GDM1 (cell line): Measurements from ENCODE around the gene CELF2.

ENCODE experiments used
- DNase-seq: peaks from one replicate; lab custom pipeline; 2025; lab: John Stamatoyannopoulos, UW

CELF2 gene

DNA sequence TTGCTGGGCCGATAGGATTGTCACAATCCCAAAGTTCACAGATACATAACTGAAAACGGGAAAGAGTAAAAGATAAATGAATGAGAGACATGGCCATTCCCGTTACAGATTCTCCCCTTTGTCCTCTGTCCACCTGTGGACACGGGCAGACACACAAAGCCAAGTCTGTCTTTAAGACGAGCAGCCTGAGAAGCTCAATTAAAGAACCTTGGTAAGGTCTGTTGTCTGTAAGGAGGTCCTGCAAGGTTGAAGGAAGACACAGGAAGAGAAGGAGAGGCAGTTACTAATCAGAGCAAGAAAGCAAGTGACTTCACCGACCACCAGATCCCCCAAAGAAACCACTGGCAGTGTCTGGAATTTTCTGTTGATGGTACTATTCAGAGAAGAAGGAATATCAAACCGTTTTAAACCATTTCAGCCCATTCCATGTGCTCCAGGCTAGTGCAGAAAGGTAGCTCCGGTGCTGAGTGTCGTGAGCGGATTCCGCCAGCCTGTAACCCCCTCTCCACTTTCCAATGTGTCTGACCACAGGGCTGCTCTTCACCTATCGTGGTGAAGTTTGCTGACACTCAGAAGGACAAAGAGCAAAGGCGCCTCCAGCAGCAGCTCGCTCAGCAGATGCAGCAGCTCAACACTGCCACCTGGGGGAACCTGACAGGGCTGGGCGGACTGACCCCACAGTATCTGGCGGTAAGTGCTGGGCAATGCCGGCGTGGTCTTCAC lies 252.6 kb downstream of the CELF2 start:
- DNase-seq = peak; percentile 4

- DNase-seq = no peak
Measured at GRCh38 chr10:11270858-11271179, 253.1 kb downstream of the CELF2 start.

DNA sequence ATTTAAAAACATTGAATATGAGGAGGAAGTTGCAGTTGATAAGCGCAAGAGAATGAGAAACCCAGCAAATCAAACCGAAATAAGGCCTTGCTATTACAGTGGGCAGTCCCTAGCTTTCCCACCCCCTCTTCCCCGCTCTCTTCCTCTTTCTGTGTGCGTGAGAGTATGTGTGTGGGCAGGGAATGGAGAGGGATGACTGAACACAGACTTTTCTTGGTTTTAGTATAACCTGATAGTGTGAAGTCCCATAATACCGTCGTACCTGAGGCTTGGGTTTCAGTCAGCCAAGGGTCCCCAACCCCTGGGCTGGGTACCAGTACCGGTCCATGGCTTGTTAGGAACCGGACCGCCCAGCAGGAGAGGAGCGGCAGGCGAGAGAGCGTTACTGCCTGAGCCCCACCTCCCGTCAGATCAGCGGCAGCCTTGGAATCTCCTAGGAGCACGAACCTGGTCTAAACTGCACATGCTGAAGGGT lies 255.3 kb downstream of the CELF2 start:
- DNase-seq = no peak

GRCh38 chr10:11274452-11274851 lies 256.8 kb downstream of the CELF2 start:
- DNase-seq = no peak

GRCh38 chr10:11275651-11276050 lies 258.0 kb downstream of the CELF2 start:
- no peak for DNase-seq

DNA sequence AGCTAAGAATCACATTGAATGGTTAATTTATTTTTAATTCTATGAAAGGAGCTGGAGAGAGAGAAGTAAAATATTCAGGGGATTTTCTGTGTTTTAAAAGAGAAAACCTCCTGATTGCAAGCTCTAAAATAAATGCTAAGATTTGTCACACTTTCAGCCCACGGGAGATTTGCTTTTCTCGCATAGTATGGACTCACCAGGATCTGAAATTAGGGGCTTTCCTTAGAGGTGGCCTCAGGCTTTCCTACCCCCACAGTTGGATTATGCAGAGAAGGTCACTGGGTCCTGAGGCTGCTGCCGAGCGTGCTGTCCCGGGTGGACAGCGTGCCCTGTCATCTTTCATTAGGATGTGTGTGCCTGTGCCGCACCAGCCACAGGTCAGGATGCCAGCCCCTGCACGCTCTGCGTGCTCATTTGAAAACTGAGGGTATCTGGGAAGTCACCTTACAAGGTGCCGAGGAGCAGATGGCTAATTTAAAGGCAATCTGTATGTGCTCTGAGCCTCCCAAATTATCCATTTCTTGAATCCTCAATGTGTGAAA lies 258.8 kb downstream of the CELF2 start:
- no peak for DNase-seq

DNA sequence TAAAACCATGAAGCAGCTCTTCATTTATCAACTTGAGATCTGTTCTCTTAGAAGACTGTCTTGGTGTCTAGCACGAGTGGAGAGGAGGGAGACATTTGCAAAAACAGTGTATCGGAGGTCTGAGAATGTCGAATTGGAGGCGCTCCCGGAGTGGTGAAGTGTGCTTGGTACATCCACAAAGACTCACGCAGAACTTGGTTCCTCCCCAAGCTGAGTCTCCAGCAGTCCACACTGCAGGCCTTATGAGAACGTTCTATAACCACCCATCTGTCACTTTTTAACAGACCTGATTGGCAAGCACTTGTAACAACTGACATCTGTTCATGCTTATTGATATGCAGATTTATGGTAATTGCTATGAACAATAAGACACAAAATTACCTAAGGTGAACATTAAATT lies 261.6 kb downstream of the CELF2 start:
- DNase-seq = no peak

DNA sequence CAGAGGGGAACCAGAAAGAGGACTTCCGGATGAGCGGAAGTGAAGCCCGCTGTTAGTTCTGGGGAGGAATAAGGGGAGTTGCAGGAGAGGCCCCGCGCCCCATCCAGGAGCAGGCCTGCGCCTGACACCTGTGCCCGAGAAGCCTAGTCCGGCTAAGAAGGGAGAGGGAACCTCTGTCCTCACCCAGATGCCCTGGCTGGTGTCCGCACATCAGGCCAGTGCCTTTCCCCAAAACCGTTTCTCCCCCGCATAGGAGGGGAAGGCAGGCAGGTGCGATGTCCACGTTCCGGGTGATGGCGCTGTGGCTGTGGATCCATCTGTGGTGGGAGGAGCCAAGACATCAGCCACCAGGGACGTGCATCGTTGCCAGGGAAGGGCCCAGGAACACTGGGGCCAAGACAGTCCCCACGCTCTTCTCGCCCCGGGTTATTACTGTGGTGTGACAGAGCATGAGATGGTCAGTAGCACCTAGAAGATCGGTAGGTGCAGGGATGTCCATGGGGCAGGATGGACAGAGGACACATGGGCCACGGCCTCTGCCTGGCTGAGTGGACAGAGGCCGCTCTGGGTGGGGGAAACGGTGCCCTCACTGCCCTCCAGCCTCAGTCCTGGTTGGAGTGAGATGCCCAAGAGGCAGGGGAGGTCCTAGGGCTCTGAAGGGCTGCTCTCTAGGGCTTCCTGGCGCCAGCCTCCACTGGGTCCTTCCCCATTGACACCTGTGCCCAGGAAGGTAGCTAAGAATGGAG lies 262.7 kb downstream of the CELF2 start:
- DNase-seq = no peak

DNA sequence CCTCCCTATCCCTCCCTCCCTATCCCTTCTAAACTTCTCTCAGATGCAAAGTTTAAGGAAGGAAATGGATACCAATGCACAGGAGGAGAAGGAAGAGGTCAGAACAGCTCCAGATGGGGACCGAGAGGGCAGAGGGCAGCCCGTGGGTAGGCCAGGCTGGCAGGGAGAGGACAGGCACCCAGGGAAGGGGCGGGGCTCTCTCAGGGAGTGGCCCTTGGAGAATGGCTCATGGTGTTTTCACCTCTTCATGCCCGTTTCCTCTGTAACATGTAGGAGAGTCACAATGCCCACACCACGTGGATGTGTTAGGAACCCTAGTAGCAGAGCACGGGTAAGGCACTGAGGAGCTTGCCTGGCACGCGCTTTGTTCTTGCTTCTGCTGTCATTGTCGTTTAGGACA lies 264.5 kb downstream of the CELF2 start:
- no peak for DNase-seq

DNA sequence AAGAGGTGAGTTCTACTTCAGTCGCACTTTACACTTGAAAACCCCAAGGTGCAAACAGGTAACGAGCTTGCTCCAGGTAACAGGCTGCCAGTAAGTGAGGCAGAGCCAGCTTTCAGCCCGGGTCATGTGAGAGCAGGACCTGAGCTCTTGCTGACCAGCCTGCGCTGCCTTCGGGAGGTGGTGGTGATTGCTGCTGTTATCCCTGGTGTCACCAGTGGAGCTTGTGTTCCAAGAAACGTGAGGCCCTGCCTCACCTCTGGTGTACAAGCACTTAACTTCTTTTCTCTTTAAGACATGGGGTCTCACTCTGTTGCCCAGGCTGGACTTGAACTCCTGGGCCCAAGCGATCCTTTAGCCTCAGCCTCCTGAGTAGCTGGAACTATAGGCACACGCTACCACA lies 265.0 kb downstream of the CELF2 start:
- no peak for DNase-seq

DNA sequence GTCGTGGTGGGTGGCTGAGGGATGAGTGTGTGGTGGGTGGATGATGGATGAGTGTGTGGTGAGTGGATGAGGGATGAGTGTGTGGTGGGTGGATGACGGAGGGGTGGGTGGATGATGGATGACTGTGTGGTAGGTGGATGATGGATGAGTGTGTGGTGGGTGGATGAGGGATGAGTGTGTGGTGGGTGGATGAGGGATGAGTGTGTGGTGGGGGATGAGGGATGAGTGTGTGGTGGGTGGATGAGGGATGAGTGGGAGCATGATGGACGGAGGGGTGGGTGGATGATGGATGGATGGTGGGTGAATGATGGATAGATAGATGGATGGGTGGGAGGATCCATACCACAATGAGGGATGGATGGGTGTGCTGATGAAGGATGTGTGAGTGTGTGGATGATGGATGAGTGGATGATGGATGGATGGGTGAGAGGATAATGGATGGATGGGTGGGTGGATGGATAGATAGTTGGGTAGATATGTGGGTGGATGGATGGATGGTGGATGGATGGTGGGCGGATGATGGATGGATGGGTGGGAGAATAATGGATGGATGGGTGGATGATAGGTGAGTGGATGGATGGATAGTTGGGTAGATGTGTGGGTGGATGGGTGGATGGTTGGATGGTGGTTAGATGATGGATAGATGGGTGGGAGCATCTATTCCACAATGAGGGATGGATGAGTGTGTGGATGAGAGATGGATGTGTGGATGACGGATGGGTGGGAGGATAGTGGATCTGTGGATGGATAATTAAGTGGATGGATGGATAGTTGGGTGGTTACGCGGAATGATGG lies 266.8 kb downstream of the CELF2 start:
- DNase-seq = no peak

- DNase-seq = no peak
Measured at GRCh38 chr10:11285171-11285570, 267.5 kb downstream of the CELF2 start.

GRCh38 chr10:11286261-11286852 lies 268.7 kb downstream of the CELF2 start:
- DNase-seq = no peak

GRCh38 chr10:11288302-11288701 lies 270.6 kb downstream of the CELF2 start:
- DNase-seq = no peak

DNA sequence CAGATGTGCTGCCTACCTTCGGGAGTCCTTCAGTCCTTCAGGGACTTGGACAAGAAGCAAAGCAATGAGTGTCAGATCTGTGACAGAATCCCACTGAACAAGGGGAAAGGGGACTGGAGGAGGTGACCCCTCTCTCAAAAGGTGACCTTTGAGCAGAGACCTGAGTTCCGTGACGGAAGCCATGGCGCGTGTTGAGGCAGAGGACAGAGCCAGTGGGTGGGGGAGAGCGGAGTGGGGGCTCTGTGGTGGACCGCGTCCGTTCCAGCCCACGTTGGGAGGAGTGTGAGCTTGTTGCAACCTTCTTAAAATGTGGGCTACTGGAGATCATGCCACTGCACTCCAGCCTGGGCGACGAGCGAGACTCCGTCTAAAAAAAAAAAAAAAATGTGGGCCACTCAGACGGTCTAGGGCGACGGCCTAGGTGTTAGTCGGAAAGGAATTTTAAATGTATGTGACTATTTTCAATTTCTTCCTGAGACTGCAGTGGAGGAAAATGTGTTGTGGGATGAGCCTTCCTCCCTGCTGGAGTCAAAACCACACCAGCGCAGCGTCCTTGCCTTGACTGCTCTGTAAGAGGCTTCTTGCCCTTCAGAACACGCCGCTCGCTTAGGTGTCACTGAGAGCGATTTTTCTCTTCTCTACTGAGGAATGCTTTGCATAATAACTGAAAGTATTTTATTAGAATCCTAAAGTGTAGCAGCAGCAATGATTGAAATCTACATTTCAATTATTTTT lies 272.7 kb downstream of the CELF2 start:
- DNase-seq = no peak

DNA sequence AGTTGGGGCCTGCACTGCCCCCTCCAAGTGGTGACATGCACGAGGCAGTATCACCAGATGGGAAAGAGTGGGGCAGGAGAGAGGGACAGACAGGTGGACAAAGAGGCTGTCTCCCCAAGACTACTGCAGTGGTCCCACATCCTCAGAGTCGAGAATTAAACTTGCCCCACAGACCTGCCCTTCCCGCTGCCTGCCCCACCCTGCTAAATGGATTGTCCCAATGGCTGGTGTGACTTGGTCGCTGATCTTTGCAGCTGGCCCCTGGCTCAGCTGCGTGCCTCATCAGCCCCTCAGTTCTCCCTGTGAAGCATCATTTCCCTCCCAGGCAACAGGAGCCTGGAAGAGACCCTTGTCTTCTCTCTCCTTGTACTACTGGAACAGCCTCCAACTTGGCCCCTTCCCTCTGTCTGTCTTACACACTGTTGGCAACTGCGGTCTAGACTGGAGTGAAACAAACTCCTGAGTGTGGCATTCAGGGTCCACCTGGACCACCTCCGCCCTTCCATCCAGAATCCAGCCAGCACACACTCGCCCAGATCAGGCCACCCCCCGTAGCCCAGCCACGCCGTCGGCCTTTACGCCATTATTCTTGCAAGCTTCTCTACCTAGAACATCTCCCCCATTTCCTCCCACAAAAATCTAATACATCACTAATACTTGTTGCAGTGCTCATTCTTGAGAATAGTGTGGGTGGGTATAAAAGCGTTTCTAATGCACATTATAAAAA lies 275.1 kb downstream of the CELF2 start:
- DNase-seq = no peak

DNA sequence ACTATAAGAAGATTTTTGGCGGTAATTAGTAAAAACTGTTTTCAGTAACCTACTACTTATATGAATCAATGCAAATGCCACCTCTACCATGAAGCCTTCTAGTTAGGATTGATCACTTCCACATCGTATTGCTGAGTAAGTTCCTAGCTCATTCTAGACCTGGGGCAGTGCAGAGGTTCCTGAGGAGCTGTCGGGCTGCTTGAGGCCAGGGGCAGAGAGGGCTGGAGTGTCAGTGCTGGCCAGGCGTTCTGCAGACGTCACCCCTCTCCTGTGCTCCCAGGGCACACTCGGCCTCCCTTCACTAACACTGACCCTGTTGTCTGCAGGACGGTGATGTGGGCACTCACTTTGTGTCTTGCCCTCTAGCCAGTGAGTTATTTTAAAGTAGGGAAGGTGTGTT lies 275.7 kb downstream of the CELF2 start:
- no peak for DNase-seq

DNA sequence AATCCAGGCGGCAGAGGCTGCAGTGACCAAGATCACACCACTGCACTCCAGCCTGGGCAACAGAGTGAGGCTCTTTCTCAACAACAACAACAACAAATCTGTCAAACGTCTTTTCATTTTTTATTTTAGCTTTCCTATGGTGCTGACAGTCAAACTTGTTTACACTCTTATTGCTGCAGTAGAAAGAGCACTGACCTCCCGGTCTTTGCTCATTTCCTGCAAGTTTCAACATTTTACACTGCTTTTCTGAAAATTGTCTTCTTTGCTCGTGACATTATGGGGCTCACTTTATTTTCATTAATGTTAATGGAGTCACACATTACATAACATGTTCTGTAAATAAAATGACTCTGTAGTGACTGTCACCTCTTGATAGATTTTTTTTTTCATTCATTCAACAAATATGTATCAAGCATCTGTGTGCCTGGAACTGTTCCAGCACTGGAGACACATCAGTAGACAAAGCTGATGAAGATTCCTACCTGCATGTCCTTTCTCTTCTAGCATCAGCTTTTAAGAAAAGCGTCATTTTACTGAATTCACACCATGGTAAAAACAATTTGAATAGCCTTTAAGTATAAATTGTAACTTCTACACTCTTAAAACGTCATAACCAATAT lies 277.3 kb downstream of the CELF2 start:
- DNase-seq = no peak

GRCh38 chr10:11295492-11295891 lies 277.8 kb downstream of the CELF2 start:
- DNase-seq = no peak

GRCh38 chr10:11297136-11297535 lies 279.5 kb downstream of the CELF2 start:
- no peak for DNase-seq
